D721Med (cell line): Measurements from ENCODE around the gene SYS1.

Source experiments
- DNase-seq: peaks from one replicate; pipeline ENCODE4 v3.0.0; 2011; ENCODE audit warnings: low spot score; ENCODE audit not compliant: insufficient read length
- FAIRE-seq: peaks from 2 replicates; lab custom pipeline; 2011; peaks lifted over from hg19 to GRCh38; lab: Jason Lieb, UNC
- CTCF ChIP-seq: IDR thresholded peaks from 2 replicates; pipeline ENCODE4 v1.5.1; 2012; ENCODE audit warnings: mild to moderate bottlenecking, control low read depth; ENCODE audit not compliant: insufficient read depth; ENCODE audit errors: missing control alignments

SYS1 gene

DNA sequence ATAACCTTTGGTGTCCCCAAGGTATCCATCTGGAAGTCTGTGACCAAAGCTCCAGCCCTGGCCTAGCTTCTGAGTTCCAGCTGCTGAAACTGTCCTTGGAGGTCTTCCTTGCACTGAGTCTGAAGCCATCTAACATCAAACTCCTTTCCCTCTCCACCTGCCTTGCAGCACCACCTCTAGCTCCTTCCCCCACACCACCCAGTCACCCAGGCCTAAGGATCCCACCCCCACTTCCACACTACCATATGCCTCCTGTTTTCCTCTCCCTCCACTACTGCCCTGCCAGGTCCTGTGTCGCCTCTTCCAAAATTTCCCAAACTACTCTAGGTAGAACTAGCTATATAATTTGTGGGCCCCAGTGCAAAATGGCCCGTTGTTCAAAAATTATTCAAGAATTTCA, 44.0 kb upstream of the SYS1 start:
- TF ChIP-seq CTCF = no peak
- no peak for FAIRE-seq
- no peak for DNase-seq

GRCh38 chr20:45320948-45321595, 41.9 kb upstream of the SYS1 start:
- no peak for TF ChIP-seq CTCF
- FAIRE-seq = no peak
- DNase-seq = no peak

- no peak for DNase-seq
- no peak for FAIRE-seq
- TF ChIP-seq CTCF = peak; percentile 52
Observed at GRCh38 chr20:45322952-45323383, 40.0 kb upstream of the SYS1 start.

- DNase-seq (no peak), FAIRE-seq (no peak)
- TF ChIP-seq CTCF = no peak
Observed at GRCh38 chr20:45323731-45324130, 39.2 kb upstream of the SYS1 start.

DNA sequence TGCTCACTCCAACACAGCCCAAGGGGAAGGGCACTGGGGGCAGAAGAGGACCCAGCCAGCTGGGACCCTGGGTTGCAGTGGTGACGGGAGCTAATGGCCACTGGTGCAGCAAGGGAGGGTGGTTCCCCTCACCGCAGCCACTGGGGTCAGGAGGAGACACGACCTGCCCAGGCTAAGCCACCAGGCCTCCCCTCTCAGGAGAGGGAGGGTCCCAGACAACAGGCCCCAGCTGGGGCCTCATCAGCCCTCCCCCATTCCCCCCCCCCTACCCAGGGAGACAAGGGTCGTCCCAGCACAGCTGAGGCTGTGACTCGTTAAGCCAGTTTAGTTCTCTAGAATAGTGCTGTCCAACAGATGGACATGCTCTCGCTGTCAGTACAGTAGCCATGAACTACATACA, 37.6 kb upstream of the SYS1 start:
- DNase-seq (no peak), FAIRE-seq (no peak)
- TF ChIP-seq CTCF = no peak

DNA sequence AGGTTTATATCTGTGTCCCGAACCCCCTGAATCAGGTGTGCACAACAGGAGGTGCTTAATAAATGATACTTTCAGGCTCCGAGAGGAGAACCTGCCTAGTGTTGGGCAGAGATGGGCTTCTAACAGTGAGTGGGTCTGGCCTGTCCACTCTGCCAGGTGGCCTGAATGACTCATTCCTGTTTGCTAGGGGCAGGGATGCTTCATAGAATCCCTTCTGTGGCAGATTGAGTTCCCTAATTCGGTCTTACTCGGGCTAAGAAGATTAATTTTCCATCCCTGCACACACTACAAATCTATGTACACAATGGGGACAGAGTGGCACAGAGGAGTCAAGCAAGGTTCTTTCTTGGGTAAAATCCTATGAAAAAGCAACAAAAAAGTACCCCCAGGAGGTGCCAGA, 34.5 kb upstream of the SYS1 start:
- FAIRE-seq = peak; percentile 91
- TF ChIP-seq CTCF = no peak
- peak; percentile 76 for DNase-seq

DNA sequence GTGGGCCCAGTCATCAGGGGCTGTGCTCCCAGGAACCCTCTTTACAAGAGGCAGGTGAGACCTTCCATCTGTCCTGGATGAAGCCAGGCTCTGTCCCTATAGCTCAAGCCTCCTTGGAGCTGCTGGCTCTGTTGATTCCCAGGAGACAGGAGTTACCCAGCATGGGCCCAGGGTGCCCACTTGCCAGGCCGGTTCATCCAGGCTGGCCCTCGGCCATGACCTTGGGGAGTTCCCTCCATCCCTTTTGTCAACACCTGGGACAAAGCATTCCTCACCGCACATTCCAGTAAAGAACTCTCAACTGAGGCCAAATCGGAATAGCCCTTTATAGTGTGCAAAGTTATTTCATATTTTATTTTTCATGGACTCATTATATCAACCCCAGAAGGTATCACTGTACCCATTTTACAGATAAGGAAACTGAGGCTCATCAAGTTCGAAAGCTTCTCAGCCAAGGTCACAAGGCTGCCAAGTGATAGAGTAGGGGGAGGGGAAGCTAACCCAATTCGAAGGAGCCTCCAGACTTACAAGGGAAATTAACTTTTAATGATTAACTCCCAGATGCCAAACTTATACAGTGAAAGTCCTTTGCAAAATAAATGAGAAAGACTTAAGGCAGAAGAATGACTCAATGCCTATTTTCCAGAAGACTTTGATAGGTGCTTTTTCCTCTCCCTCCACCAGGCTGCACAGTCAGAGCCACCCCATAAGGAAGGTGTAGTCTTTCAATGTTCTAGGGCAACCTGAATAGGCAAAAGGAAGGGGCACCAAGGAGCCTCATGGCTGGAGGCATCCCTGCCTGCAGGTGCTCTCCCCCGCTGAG, 33.2 kb upstream of the SYS1 start:
- no peak for TF ChIP-seq CTCF
- DNase-seq (no peak), FAIRE-seq (no peak)
